Right lobe of liver (tissue), 4 donors: ENCODE results near the gene PIAS4.

ENCODE experiments used
- CTCF ChIP-seq, 4 donors: fragments of 200-600 bp in 3 of 4; fragments of 450-650 bp in 1 of 4; IDR thresholded peaks; one replicate each; pipeline versions ENCODE4 v1.5.1 to v1.8.0; 2016 to 2022; ENCODE audit warnings: antibody characterized with exemption in 4 of 4, mild to moderate bottlenecking in 2 of 4
- POLR2A ChIP-seq: fragments of 450-650 bp; IDR thresholded peaks from one replicate; pipeline ENCODE4 v1.6.1; 2017; ENCODE audit warnings: antibody characterized with exemption, mild to moderate bottlenecking
- donor health status: DM: no; HTN: no; CAD: no.
- donor health status: DM: no; HTN: no; CAD: no.
- donor health status: DM: no; HTN: yes; CAD: no.

- TF ChIP-seq CTCF (IDR thresholded peaks at IDR 0.05) (no peak), POLR2A (no peak)
These were observed 48.4 kb upstream of the PIAS4 start for GRCh38 chr19:3958836-3959765.
